ENCODE measurements around the gene MYO1G. TPM values are rescaled to one million over a fixed set of nuclear protein-coding genes. Genes with fewer than 3 reads are reported as not detected.

MYO1G gene
- total and polyA plus RNA-seq, 10 of the 15 experiments (the other 5 are each of a cell fraction or from before 2014, with no cell fraction given), result 1.8 to 232 (median 134) TPM

GRCh38 chr7:45028138-45028919, 49.5 kb upstream of the MYO1G start (continued):
- TF ChIP-seq POLR2AphosphoS2 (IDR thresholded peaks at IDR 0.05; ENCODE audit: low read depth, low read length) (no peak), ZNF217 (IDR thresholded peaks at IDR 0.05) (no peak), JUNB (IDR thresholded peaks at IDR 0.05) (peak; percentile 31; the same call in 1 of the 2 replicates), NKRF (conservative IDR thresholded peaks at IDR 0.05) (no peak), SUPT20H (IDR thresholded peaks at IDR 0.05; ENCODE audit: borderline replicate concordance, control insufficient read depth, low read depth, low read length) (no peak), MTA3 (IDR thresholded peaks at IDR 0.05; ENCODE audit: borderline replicate concordance, low read length) (0 out of 2 replicates have a peak, but pooled peaks have one; percentile 26), CREB1 (IDR thresholded peaks at IDR 0.05; ENCODE audit: low read depth) (no peak), E4F1 (IDR thresholded peaks at IDR 0.05; ENCODE audit: borderline replicate concordance, partially characterized antibody) (no peak), BCL11A (IDR thresholded peaks at IDR 0.05; ENCODE audit: low read depth, low read length) (no peak), ZNF384 (IDR thresholded peaks at IDR 0.05; ENCODE audit: borderline replicate concordance, low read depth, low read length) (peak; percentile 6; the same call in 1 of the 2 replicates), CBFB (IDR thresholded peaks at IDR 0.05; ENCODE audit: low read depth) (no peak), HDGF (IDR thresholded peaks at IDR 0.05) (0 out of 2 replicates have a peak, but pooled peaks have one; percentile 18), ZBED1 (IDR thresholded peaks at IDR 0.05; ENCODE audit: borderline replicate concordance) (0 out of 2 replicates have a peak, but pooled peaks have one; percentile 23)
- TF ChIP-seq, protein P1, sequence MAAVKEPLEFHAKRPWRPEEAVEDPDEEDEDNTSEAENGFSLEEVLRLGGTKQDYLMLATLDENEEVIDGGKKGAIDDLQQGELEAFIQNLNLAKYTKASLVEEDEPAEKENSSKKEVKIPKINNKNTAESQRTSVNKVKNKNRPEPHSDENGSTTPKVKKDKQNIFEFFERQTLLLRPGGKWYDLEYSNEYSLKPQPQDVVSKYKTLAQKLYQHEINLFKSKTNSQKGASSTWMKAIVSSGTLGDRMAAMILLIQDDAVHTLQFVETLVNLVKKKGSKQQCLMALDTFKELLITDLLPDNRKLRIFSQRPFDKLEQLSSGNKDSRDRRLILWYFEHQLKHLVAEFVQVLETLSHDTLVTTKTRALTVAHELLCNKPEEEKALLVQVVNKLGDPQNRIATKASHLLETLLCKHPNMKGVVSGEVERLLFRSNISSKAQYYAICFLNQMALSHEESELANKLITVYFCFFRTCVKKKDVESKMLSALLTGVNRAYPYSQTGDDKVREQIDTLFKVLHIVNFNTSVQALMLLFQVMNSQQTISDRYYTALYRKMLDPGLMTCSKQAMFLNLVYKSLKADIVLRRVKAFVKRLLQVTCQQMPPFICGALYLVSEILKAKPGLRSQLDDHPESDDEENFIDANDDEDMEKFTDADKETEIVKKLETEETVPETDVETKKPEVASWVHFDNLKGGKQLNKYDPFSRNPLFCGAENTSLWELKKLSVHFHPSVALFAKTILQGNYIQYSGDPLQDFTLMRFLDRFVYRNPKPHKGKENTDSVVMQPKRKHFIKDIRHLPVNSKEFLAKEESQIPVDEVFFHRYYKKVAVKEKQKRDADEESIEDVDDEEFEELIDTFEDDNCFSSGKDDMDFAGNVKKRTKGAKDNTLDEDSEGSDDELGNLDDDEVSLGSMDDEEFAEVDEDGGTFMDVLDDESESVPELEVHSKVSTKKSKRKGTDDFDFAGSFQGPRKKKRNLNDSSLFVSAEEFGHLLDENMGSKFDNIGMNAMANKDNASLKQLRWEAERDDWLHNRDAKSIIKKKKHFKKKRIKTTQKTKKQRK (IDR thresholded peaks at IDR 0.05; ENCODE audit: low read depth, low read length), result no peak
- TF ChIP-seq, protein P2, sequence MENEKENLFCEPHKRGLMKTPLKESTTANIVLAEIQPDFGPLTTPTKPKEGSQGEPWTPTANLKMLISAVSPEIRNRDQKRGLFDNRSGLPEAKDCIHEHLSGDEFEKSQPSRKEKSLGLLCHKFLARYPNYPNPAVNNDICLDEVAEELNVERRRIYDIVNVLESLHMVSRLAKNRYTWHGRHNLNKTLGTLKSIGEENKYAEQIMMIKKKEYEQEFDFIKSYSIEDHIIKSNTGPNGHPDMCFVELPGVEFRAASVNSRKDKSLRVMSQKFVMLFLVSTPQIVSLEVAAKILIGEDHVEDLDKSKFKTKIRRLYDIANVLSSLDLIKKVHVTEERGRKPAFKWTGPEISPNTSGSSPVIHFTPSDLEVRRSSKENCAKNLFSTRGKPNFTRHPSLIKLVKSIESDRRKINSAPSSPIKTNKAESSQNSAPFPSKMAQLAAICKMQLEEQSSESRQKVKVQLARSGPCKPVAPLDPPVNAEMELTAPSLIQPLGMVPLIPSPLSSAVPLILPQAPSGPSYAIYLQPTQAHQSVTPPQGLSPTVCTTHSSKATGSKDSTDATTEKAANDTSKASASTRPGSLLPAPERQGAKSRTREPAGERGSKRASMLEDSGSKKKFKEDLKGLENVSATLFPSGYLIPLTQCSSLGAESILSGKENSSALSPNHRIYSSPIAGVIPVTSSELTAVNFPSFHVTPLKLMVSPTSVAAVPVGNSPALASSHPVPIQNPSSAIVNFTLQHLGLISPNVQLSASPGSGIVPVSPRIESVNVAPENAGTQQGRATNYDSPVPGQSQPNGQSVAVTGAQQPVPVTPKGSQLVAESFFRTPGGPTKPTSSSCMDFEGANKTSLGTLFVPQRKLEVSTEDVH (IDR thresholded peaks at IDR 0.05; ENCODE audit: low read depth, partially characterized antibody), result no peak
- TF ChIP-seq, protein P3, sequence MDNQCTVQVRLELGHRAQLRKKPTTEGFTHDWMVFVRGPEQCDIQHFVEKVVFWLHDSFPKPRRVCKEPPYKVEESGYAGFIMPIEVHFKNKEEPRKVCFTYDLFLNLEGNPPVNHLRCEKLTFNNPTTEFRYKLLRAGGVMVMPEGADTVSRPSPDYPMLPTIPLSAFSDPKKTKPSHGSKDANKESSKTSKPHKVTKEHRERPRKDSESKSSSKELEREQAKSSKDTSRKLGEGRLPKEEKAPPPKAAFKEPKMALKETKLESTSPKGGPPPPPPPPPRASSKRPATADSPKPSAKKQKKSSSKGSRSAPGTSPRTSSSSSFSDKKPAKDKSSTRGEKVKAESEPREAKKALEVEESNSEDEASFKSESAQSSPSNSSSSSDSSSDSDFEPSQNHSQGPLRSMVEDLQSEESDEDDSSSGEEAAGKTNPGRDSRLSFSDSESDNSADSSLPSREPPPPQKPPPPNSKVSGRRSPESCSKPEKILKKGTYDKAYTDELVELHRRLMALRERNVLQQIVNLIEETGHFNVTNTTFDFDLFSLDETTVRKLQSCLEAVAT (IDR thresholded peaks at IDR 0.05), result peak; percentile 34; the same call in 1 of the 2 replicates

Measured in GM12878 (cell line).